HT-29 (cell line): Measurements from ENCODE around the gene OR12D2. TPM values are rescaled to one million over a fixed set of nuclear protein-coding genes. Genes with fewer than 3 reads are reported as not detected.

Experiments used
- total RNA-seq: library from RNA; depleted of rRNA; stranded (reverse); fragments of >200 nt; shearing (Covaris generic); gene quantifications from 2 replicates; pipeline ENCODE4 v1.2.3, GENCODE V29; 2014; rRNA removed

Gene OR12D2
- total RNA-seq, 1 experiment from 2014 or later = not detected

Other genes with a start within 250 kb of the OR12D2 start
- gene OR2J2, start 224.7 kb upstream of the OR12D2 start, total RNA-seq = not detected in 2 replicates
- gene OR14J1, start 93.9 kb upstream of the OR12D2 start, total RNA-seq = not detected in 2 replicates
- gene OR5V1, start 26.8 kb upstream of the OR12D2 start, total RNA-seq = not detected in 2 replicates
- not detected in 2 replicates for gene OR12D3, start 20.3 kb upstream of the OR12D2 start, total RNA-seq
- gene OR12D1, start 19.3 kb downstream of the OR12D2 start, total RNA-seq = not detected in 2 replicates
- gene OR10C1, start 43.7 kb downstream of the OR12D2 start, total RNA-seq = not detected in 2 replicates
- gene OR11A1, start 61.4 kb downstream of the OR12D2 start, total RNA-seq = not detected in 2 replicates
- gene OR2H1, start 61.5 kb downstream of the OR12D2 start, total RNA-seq = not detected in 2 replicates
- not detected in 2 replicates for gene MAS1L, start 92.3 kb downstream of the OR12D2 start, total RNA-seq
- gene UBD, start 164.1 kb downstream of the OR12D2 start, total RNA-seq = not detected in 2 replicates
- gene OR2H2, start 189.5 kb downstream of the OR12D2 start, total RNA-seq = not detected in 2 replicates
- gene GABBR1, start 237.6 kb downstream of the OR12D2 start, total RNA-seq = 0.10 TPM in 1 of 2 replicates, not detected in the other